Neural progenitor cell (in vitro differentiated cells): ENCODE results near the gene SLC47A2. TPM values are rescaled to one million over a fixed set of nuclear protein-coding genes. Genes with fewer than 3 reads are reported as not detected.
"Not testable (repeated sequence)": the region's sequence is repeated elsewhere in the genome, so short reads cannot be mapped to it uniquely, and the experiment has no call there.

ENCODE experiments used
- DNase-seq: peaks from one replicate; pipeline ENCODE4 v3.0.0-alpha.2; 2016; ENCODE audit warnings: low spot score
- H2AFZ ChIP-seq: fragments of 200-600 bp; sonication (generic); replicated peaks from 2 replicates; pipeline ENCODE4 v1.6.1; 2016; ENCODE audit warnings: antibody characterized with exemption
- H3F3A ChIP-seq: fragments of 200-600 bp; sonication (generic); 2 replicates; pipeline ENCODE4 v1.6.1; 2016; ENCODE audit warnings: antibody characterized with exemption, low read depth
- H3K27ac ChIP-seq: fragments of 200-600 bp; sonication (generic); 2 replicates; pipeline ENCODE4 v1.5.1; 2016; ENCODE audit warnings: mild to moderate bottlenecking
- H3K27me3 ChIP-seq: fragments of 200-600 bp; sonication (generic); 2 replicates; pipeline ENCODE4 v1.6.1; 2016; ENCODE audit warnings: mild to moderate bottlenecking, moderate library complexity
- H3K36me3 ChIP-seq: fragments of 200-600 bp; sonication (generic); 2 replicates; pipeline ENCODE4 v1.5.1; 2016
- H3K4me1 ChIP-seq: fragments of 200-600 bp; sonication (generic); 2 replicates; pipeline ENCODE4 v1.6.1; 2016; ENCODE audit warnings: mixed run types
- H3K4me2 ChIP-seq: fragments of 200-600 bp; sonication (generic); 2 replicates; pipeline ENCODE4 v1.6.1; 2016
- H3K4me3 ChIP-seq: fragments of 200-600 bp; sonication (generic); 2 replicates; pipeline ENCODE4 v1.5.1; 2016
- H3K79me2 ChIP-seq: fragments of 200-600 bp; sonication (generic); 2 replicates; pipeline ENCODE4 v1.6.1; 2016; ENCODE audit warnings: low read depth
- H3K9ac ChIP-seq: fragments of 200-600 bp; sonication (generic); 2 replicates; pipeline ENCODE4 v1.6.1; 2016
- H3K9me3 ChIP-seq: fragments of 200-600 bp; sonication (generic); 2 replicates; pipeline ENCODE4 v1.5.1; 2016; ENCODE audit warnings: low read depth
- H4K20me1 ChIP-seq: fragments of 200-600 bp; sonication (generic); 2 replicates; pipeline ENCODE4 v1.6.1; 2016; ENCODE audit warnings: low read depth
- H3K27ac Mint-ChIP-seq: 3 replicates; pipeline ENCODE4 v1.8.0; 2021; ENCODE audit warnings: mixed read lengths
- H3K27me3 Mint-ChIP-seq: 2 replicates; pipeline ENCODE4 v1.8.0; 2022; ENCODE audit warnings: low read depth, mild to moderate bottlenecking, inconsistent platforms, moderate library complexity, mixed read lengths; ENCODE audit not compliant: insufficient read depth
- H3K36me3 Mint-ChIP-seq: 3 replicates; pipeline ENCODE4 v1.8.0; 2021; ENCODE audit warnings: mixed read lengths
- H3K4me1 Mint-ChIP-seq: 3 replicates; pipeline ENCODE4 v1.8.0; 2021; ENCODE audit warnings: mixed read lengths
- H3K4me3 Mint-ChIP-seq: 3 replicates; pipeline ENCODE4 v1.8.0; 2021; ENCODE audit warnings: mild to moderate bottlenecking, moderate library complexity, mixed read lengths
- H3K9me3 Mint-ChIP-seq: 3 replicates; pipeline ENCODE4 v1.8.0; 2020; ENCODE audit warnings: mixed read lengths
- EZH2 ChIP-seq: fragments of 200-600 bp; sonication (generic); IDR thresholded peaks from 2 replicates; pipeline ENCODE4 v1.6.1; 2017; ENCODE audit warnings: antibody characterized with exemption, mild to moderate bottlenecking, moderate library complexity
- EZH2phosphoT487 ChIP-seq: fragments of 200-600 bp; sonication (generic); IDR thresholded peaks from 2 replicates; pipeline ENCODE4 v1.6.1; 2017; ENCODE audit warnings: antibody characterized with exemption
- total RNA-seq: library from RNA; depleted of rRNA; stranded (reverse); fragments of >200 nt; gene quantifications from 2 replicates; pipeline ENCODE4 v1.2.3, GENCODE V29; 2015; ENCODE audit warnings: low replicate concordance
- TF ChIP-seq, protein P1 (sequence below): fragments of 200-600 bp; sonication (generic); IDR thresholded peaks from 2 replicates; pipeline ENCODE4 v1.5.1; 2017; ENCODE audit warnings: antibody characterized with exemption, mild to moderate bottlenecking

SLC47A2 gene, protein sequence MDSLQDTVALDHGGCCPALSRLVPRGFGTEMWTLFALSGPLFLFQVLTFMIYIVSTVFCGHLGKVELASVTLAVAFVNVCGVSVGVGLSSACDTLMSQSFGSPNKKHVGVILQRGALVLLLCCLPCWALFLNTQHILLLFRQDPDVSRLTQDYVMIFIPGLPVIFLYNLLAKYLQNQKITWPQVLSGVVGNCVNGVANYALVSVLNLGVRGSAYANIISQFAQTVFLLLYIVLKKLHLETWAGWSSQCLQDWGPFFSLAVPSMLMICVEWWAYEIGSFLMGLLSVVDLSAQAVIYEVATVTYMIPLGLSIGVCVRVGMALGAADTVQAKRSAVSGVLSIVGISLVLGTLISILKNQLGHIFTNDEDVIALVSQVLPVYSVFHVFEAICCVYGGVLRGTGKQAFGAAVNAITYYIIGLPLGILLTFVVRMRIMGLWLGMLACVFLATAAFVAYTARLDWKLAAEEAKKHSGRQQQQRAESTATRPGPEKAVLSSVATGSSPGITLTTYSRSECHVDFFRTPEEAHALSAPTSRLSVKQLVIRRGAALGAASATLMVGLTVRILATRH
- total RNA-seq, result 0.39 and 0.43 TPM in 2 replicates

DNA sequence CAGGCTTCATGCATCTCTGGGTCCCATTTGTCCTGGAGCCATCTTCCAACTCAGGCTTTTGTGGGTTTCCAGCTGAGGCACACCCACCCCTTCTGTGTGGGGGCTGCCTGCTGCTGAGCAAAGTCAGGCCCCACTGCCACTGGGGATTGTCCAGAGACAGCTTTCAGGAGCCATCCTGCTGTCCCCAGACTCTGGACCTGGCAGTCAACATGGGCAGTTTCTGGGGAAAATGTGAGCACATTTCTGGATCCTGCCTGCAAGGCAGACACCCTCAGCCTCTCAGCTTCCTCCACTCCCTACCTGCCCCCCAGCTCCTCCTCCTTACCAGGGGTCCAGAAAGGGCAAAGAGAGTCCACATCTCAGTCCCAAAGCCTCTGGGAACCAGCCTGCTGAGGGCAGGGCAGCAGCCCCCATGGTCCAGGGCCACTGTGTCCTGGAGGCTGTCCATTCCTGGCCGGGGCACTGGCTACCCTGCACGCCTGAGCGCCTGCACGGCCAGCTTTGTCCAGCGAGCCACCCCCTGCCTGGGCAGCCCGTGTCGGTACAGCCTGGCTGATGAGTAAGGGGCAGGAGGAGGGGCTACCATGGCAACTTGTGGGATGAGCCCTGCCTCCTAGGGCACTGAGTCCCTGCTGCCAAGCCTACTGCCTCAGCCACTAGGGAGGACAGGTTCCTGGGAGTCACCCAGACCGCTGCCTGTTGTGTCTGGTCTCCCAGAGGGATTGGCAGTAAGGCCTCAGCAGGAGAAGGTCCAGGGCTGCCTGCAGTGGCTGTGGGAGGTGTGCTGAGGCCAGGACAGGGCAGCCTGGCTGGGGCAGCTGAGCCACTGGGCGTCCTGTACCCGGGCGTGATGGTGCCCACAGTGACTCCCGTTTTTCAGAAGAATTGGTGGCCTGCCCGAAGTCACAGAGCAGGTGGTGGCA is at the start of gene SLC47A2:
Gene SLC47A2 (minus strand): TSS at position 477 of the 923 bp plus-strand sequence. CDS start 29 bp downstream, at position 448.
- DNase-seq, result peak; percentile 72
- H3K4me2 ChIP-seq, result peak within 1 kb of the TSS; percentile 38
- H3K27ac Mint-ChIP-seq, result no peak within 1 kb of the TSS
- H3K9me3 Mint-ChIP-seq, result no peaks in the 10 kb centered on the region
- peaks cover 13% of the 10 kb centered on the region for H3K27me3 Mint-ChIP-seq
- H3K79me2 ChIP-seq, result no peaks in the 10 kb centered on the region
- H3K36me3 Mint-ChIP-seq, result no peaks in the 10 kb centered on the region
- peaks cover 25% of the 10 kb centered on the region for H3K4me1 ChIP-seq
- H3K4me3 Mint-ChIP-seq, result no peak within 1 kb of the TSS
- H3K4me1 Mint-ChIP-seq, result peaks cover 30% of the 10 kb centered on the region
- H4K20me1 ChIP-seq, result no peaks in the 10 kb centered on the region
- H3K27ac ChIP-seq, result no peak within 1 kb of the TSS
- TF ChIP-seq, protein P1, sequence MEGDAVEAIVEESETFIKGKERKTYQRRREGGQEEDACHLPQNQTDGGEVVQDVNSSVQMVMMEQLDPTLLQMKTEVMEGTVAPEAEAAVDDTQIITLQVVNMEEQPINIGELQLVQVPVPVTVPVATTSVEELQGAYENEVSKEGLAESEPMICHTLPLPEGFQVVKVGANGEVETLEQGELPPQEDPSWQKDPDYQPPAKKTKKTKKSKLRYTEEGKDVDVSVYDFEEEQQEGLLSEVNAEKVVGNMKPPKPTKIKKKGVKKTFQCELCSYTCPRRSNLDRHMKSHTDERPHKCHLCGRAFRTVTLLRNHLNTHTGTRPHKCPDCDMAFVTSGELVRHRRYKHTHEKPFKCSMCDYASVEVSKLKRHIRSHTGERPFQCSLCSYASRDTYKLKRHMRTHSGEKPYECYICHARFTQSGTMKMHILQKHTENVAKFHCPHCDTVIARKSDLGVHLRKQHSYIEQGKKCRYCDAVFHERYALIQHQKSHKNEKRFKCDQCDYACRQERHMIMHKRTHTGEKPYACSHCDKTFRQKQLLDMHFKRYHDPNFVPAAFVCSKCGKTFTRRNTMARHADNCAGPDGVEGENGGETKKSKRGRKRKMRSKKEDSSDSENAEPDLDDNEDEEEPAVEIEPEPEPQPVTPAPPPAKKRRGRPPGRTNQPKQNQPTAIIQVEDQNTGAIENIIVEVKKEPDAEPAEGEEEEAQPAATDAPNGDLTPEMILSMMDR, result no peak
- TF ChIP-seq EZH2phosphoT487 (no peak), EZH2 (no peak)
- no peak within 1 kb of the TSS for H3K9ac ChIP-seq
- no peak within 1 kb of the TSS for H3K4me3 ChIP-seq
- no peaks in the 10 kb centered on the region for H3K9me3 ChIP-seq
- no peaks in the 10 kb centered on the region for H3K36me3 ChIP-seq
- H3F3A ChIP-seq, result no peaks in the 10 kb centered on the region
- peak within 1 kb of the TSS; percentile 70 for H2AFZ ChIP-seq
- no peaks in the 10 kb centered on the region for H3K27me3 ChIP-seq

GRCh38 chr17:19766016-19766415 is 49.6 kb upstream of the SLC47A2 start:
- H3F3A ChIP-seq, result no peaks in the 10 kb centered on the region
- no peaks in the 10 kb centered on the region for H3K4me1 Mint-ChIP-seq
- no peak overlapping the region for H2AFZ ChIP-seq
- TF ChIP-seq, protein P1, result no peak
- TF ChIP-seq EZH2phosphoT487 (no peak), EZH2 (no peak)
- H4K20me1 ChIP-seq, result no peaks in the 10 kb centered on the region
- H3K27me3 Mint-ChIP-seq, result peaks cover 8% of the 10 kb centered on the region
- H3K9me3 Mint-ChIP-seq, result no peaks in the 10 kb centered on the region
- H3K27ac ChIP-seq, result no peak overlapping the region
- no peak overlapping the region for H3K4me3 Mint-ChIP-seq
- no peak overlapping the region for H3K4me3 ChIP-seq
- no peaks in the 10 kb centered on the region for H3K79me2 ChIP-seq
- no peak overlapping the region for H3K4me2 ChIP-seq
- no peaks in the 10 kb centered on the region for H3K36me3 ChIP-seq
- DNase-seq, result no peak
- no peaks in the 10 kb centered on the region for H3K36me3 Mint-ChIP-seq
- no peaks in the 10 kb centered on the region for H3K4me1 ChIP-seq
- H3K27me3 ChIP-seq, result no peaks in the 10 kb centered on the region
- no peaks in the 10 kb centered on the region for H3K9me3 ChIP-seq
- H3K9ac ChIP-seq, result no peak overlapping the region
- H3K27ac Mint-ChIP-seq, result no peak overlapping the region

DNA sequence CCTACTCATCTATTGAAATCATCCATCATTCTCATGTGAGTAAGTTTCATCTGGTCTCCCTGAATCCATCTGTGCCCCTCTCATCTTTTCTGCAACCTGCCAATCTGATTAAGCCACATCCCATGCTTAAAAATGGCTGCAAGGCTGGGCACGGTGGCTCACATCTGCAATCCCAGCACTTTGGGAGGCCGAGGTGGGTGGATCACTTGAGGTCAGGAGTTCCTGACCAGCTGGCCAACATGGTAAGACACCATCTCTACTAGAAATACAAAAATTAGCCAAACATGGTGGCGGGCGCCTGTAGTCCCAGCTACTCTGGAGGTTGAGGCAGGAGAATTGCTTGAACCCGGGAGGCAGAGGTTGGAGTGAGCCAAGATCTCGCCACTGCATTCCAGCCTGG is 47.6 kb upstream of the SLC47A2 start:
- H3K27me3 ChIP-seq, H3K4me3 ChIP-seq, H3K36me3 ChIP-seq, H4K20me1 ChIP-seq, DNase-seq, H3K4me2 ChIP-seq, H3K9me3 Mint-ChIP-seq, H3K27ac Mint-ChIP-seq, H3K4me3 Mint-ChIP-seq, H3K27ac ChIP-seq, H3K4me1 ChIP-seq, H3K36me3 Mint-ChIP-seq, H3K27me3 Mint-ChIP-seq, H3K9me3 ChIP-seq, H3F3A ChIP-seq, H2AFZ ChIP-seq, H3K4me1 Mint-ChIP-seq, H3K9ac ChIP-seq, H3K79me2 ChIP-seq: not testable (repeated sequence)
